Endothelial cell of umbilical vein (primary cell): ENCODE data around the gene CYP17A1. TPM values are rescaled to one million over a fixed set of nuclear protein-coding genes. Genes with fewer than 3 reads are reported as not detected.

Source experiments
- BruUV-seq: library from RNA; stranded (reverse); fragments of 400-500 nt; replicated peaks from 2 replicates; lab custom pipeline; 2021; lab: Mats Ljungman, UMichigan
- CTCF ChIA-PET: fragments of 300-600, 350-600 bp; sonication (Branson Sonifier 250); formaldehyde crosslinking; loops from one replicate; lab custom pipeline; 2021; ENCODE audit warnings: antibody characterized with exemption, inconsistent platforms; lab: Charles Lee
- POLR2A ChIA-PET: fragments of 300-600, 350-600 bp; sonication (Branson Sonifier 250); formaldehyde crosslinking; loops from one replicate; lab custom pipeline; 2021; ENCODE audit warnings: antibody characterized with exemption, inconsistent platforms; lab: Charles Lee
- DNase-seq: peaks from one replicate; pipeline ENCODE4 v3.0.0-alpha.2; 2011; ENCODE audit warnings: low read depth, low spot score
- FAIRE-seq: peaks from 2 replicates; lab custom pipeline; 2011; peaks lifted over from hg19 to GRCh38; lab: Jason Lieb, UNC
- H2AFZ ChIP-seq: 2 replicates; pipeline ENCODE4 v1.6.0; 2012; ENCODE audit warnings: low read depth, low read length, control low read depth, inconsistent platforms
- H3K27ac ChIP-seq: 2 replicates; pipeline ENCODE4 v1.5.1; 2011; ENCODE audit warnings: low read depth, mild to moderate bottlenecking, control low read depth, low read length, moderate library complexity; ENCODE audit not compliant: insufficient read depth
- H3K27me3 ChIP-seq, 2 experiments: 2 replicates each; pipeline versions ENCODE4 v1.6.0 to v1.6.1; 2011; ENCODE audit warnings: low read length in 2 of 2, mixed read lengths in 1 of 2; ENCODE audit not compliant: control insufficient read depth in 2 of 2, insufficient read depth in 2 of 2
- H3K36me3 ChIP-seq, 2 experiments: 2 replicates in 1 of 2; 3 replicates in 1 of 2; pipeline ENCODE4 v1.5.1; 2011; ENCODE audit warnings: low read length in 2 of 2, mild to moderate bottlenecking in 1 of 2, moderate library complexity in 1 of 2; ENCODE audit not compliant: control insufficient read depth in 2 of 2, insufficient read depth in 2 of 2; ENCODE audit errors: extremely low read depth in 1 of 2
- H3K4me1 ChIP-seq: 3 replicates; pipeline ENCODE4 v1.5.1; 2011; ENCODE audit warnings: mild to moderate bottlenecking, low read length; ENCODE audit not compliant: control insufficient read depth, insufficient read depth; ENCODE audit errors: extremely low read depth
- H3K4me2 ChIP-seq: 2 replicates; pipeline ENCODE4 v1.6.1; 2011; ENCODE audit warnings: low read length, control low read depth, mixed read lengths; ENCODE audit not compliant: insufficient read depth
- H3K4me3 ChIP-seq, 3 experiments: fragments of 200-600 bp in 1 of 3; sonication (generic), shearing (Covaris generic) in 1 of 3; replicated peaks in 1 of 3; 2 replicates each; pipeline ENCODE4 v1.5.1; 2011 to 2016; ENCODE audit warnings: control low read depth in 3 of 3, low read length in 3 of 3, mild to moderate bottlenecking in 2 of 3, inconsistent platforms in 1 of 3, low read depth in 1 of 3, moderate library complexity in 1 of 3; ENCODE audit not compliant: insufficient read depth in 1 of 3
- H3K79me2 ChIP-seq: 2 replicates; pipeline ENCODE4 v1.6.0; 2012; ENCODE audit warnings: low read length, inconsistent platforms; ENCODE audit not compliant: control insufficient read depth, insufficient read depth
- H3K9ac ChIP-seq: replicated peaks from 2 replicates; pipeline ENCODE3; 2011; ENCODE audit warnings: low read length, control low read depth; ENCODE audit not compliant: insufficient read depth; ENCODE audit errors: extremely low read depth
- H3K9me1 ChIP-seq: replicated peaks from 3 replicates; pipeline ENCODE4 v1.6.0; 2011; ENCODE audit warnings: mild to moderate bottlenecking, low read length; ENCODE audit not compliant: control insufficient read depth, insufficient read depth; ENCODE audit errors: extremely low read depth
- H3K9me3 ChIP-seq: replicated peaks from 2 replicates; pipeline ENCODE4 v1.5.1; 2012; ENCODE audit warnings: low read length, inconsistent platforms; ENCODE audit not compliant: control insufficient read depth, insufficient read depth
- H4K20me1 ChIP-seq: replicated peaks from 2 replicates; pipeline ENCODE3; 2011; ENCODE audit warnings: mild to moderate bottlenecking, low read length; ENCODE audit not compliant: control insufficient read depth, insufficient read depth; ENCODE audit errors: extremely low read depth
- EZH2 ChIP-seq: IDR thresholded peaks from 2 replicates; pipeline ENCODE4 v1.6.1; 2012; ENCODE audit warnings: borderline replicate concordance, low read depth, mild to moderate bottlenecking, moderate library complexity, low read length, inconsistent platforms; ENCODE audit not compliant: severe bottlenecking
- FOS ChIP-seq: IDR thresholded peaks from 2 replicates; pipeline ENCODE4 v1.6.1; 2011; ENCODE audit warnings: mild to moderate bottlenecking, low read length, moderate library complexity, borderline replicate concordance; ENCODE audit not compliant: insufficient read depth
- GATA2 ChIP-seq: IDR thresholded peaks from 2 replicates; pipeline ENCODE4 v1.7.0; 2011; ENCODE audit warnings: low read depth, mild to moderate bottlenecking, moderate library complexity, mixed read lengths, low read length; ENCODE audit not compliant: insufficient read length, insufficient read depth
- JUN ChIP-seq: IDR thresholded peaks from 2 replicates; pipeline ENCODE4 v1.6.1; 2011; ENCODE audit warnings: borderline replicate concordance, low read depth; ENCODE audit not compliant: insufficient read length, insufficient read depth
- MYC ChIP-seq: IDR thresholded peaks from one replicate; pipeline ENCODE4 v1.6.1; 2011; ENCODE audit warnings: mild to moderate bottlenecking, low read depth, low read length
- POLR2A ChIP-seq: IDR thresholded peaks from 2 replicates; pipeline ENCODE4 v1.6.1; 2012; ENCODE audit warnings: low read depth, mild to moderate bottlenecking, control low read depth, low read length
- POLR2AphosphoS5 ChIP-seq: IDR thresholded peaks from 2 replicates; pipeline ENCODE4 v1.6.1; 2012; ENCODE audit warnings: low read depth, mild to moderate bottlenecking, control low read depth, low read length, moderate library complexity; ENCODE audit not compliant: insufficient read depth
- dilution Hi-C: fragments of 300-500 bp; cut with MboI; formaldehyde crosslinking; loops from one replicate; pipeline ENCODE4 v1.15.0; 2019; ENCODE audit warnings: low sequenced_read_pairs; ENCODE audit not compliant: extremely low pct_ligation_motif_present
- intact Hi-C: fragments of 100-400 bp; cut with micrococcal nuclease; formaldehyde crosslinking; loops from one replicate; pipeline ENCODE4 v1.10.0; 2022
- polyA plus RNA-seq, 4 experiments: library from polyadenylated mRNA; depleted of rRNA in 3 of 4; stranded (reverse) in 3 of 4; unstranded in 1 of 4; fragments of >200 nt; gene quantifications; 2 replicates each; pipeline versions ENCODE4 v1.2.1 to v1.2.3, GENCODE V29; 2011 to 2012; ENCODE audit warnings: missing spikeins in 1 of 4
- total RNA-seq: library from RNA; stranded (reverse); gene quantifications from 2 replicates; pipeline ENCODE4 v1.2.3, GENCODE V29; 2021
- TF ChIP-seq, protein P1 (sequence below): IDR thresholded peaks from 2 replicates; pipeline ENCODE4 v1.6.1; 2011; ENCODE audit not compliant: insufficient read depth, insufficient read length
- TF ChIP-seq, protein P2 (sequence below), 2 donors: IDR thresholded peaks; 1 replicate in 1 of 2; 2 replicates in 1 of 2; pipeline ENCODE4 v1.5.1; 2011; ENCODE audit warnings: low read length in 2 of 2, mild to moderate bottlenecking in 2 of 2, moderate library complexity in 2 of 2, control low read depth in 1 of 2, inconsistent platforms in 1 of 2, low read depth in 1 of 2; ENCODE audit not compliant: insufficient read depth in 1 of 2; ENCODE audit errors: extremely low read depth in 1 of 2

The CYP17A1 gene
- total and polyA plus RNA-seq, 2 donors (not counting 3 experiments of a cell fraction or from before 2014, with no cell fraction given) = not detected

DNA sequence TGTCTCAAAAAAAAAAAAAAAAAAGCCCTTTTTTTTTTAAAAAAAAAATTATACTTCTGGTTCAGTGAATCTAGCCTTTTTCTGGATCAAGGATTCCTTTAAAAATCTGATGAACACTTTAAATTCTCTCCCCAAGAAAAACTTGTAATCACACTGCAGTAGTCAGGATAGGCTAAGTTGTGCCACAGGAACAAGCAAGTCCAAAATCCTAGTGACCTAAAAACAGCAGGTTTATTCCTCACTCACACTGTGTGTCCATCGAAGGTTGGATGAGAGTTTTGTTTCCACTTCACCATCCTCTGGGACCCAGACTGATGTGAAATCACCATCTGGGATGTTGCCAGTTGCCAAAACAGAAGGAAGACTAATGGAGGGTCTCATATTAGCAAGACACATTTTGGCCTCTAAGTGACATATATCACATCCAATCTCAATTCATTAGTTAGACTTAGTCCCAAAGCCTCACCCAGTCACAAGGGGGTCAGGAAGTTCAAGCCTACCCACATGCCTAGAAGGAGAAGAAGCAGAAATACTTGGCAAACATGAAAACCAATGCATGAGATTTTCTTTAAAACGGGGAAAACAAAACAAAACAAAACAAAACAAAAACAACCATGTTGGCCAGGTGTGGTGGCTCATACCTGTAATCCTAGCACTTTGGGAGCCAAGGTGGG lies 32.7 kb downstream of the CYP17A1 start:
- no peak overlapping the region for H2AFZ ChIP-seq
- H3K79me2 ChIP-seq = peaks cover 4% of the 10 kb centered on the region
- TF ChIP-seq MYC (no peak), JUN (no peak), FOS (no peak), POLR2AphosphoS5 (no peak), EZH2 (no peak), POLR2A (no peak), GATA2 (no peak)
- TF ChIP-seq, protein P1, sequence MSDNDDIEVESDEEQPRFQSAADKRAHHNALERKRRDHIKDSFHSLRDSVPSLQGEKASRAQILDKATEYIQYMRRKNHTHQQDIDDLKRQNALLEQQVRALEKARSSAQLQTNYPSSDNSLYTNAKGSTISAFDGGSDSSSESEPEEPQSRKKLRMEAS = no peak
- TF ChIP-seq, protein P2, sequence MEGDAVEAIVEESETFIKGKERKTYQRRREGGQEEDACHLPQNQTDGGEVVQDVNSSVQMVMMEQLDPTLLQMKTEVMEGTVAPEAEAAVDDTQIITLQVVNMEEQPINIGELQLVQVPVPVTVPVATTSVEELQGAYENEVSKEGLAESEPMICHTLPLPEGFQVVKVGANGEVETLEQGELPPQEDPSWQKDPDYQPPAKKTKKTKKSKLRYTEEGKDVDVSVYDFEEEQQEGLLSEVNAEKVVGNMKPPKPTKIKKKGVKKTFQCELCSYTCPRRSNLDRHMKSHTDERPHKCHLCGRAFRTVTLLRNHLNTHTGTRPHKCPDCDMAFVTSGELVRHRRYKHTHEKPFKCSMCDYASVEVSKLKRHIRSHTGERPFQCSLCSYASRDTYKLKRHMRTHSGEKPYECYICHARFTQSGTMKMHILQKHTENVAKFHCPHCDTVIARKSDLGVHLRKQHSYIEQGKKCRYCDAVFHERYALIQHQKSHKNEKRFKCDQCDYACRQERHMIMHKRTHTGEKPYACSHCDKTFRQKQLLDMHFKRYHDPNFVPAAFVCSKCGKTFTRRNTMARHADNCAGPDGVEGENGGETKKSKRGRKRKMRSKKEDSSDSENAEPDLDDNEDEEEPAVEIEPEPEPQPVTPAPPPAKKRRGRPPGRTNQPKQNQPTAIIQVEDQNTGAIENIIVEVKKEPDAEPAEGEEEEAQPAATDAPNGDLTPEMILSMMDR (IDR thresholded peaks at IDR 0.05; ENCODE audit: extremely low read depth in 1 of 2, insufficient read depth in 1 of 2, low read depth in 1 of 2, low read length in 2 of 2) = no peak
- no peak overlapping the region for H3K9ac ChIP-seq
- ChIA-PET CTCF (interaction anchor here (0.7 to 2.5 kb wide), 4 partner anchors 12 to 51 kb away, joined by 3 to 14 read pairs (median 10); no protein-coding TSS in a partner anchor), POLR2A (no interaction called here)
- no peak overlapping the region for H3K4me3 ChIP-seq
- H3K9me1 ChIP-seq = no peaks in the 10 kb centered on the region
- dilution Hi-C loops (no loop called here), intact Hi-C loops (no loop called here)
- no peak for DNase-seq
- H3K4me2 ChIP-seq = no peak overlapping the region
- no peaks in the 10 kb centered on the region for H3K9me3 ChIP-seq
- H3K4me1 ChIP-seq = peaks cover 42% of the 10 kb centered on the region
- no peaks in the 10 kb centered on the region for H3K27me3 ChIP-seq
- H3K27ac ChIP-seq = peak overlapping the region; percentile 13
- no peaks in the 10 kb centered on the region for H4K20me1 ChIP-seq
- BruUV-seq = no TSS peak
- H3K36me3 ChIP-seq = peaks cover 0 to 7% of the 10 kb centered on the region in 2 experiments
- FAIRE-seq = no peak
